Activated effector memory CD4-positive, alpha-beta T cell treated with Interleukin-2 at 50 U/mL for 16 hours (primary cell): ENCODE results near the gene WNT8B.
A peak's percentile ranks its signal among the peaks of the same experiment; 100 is the strongest.

Experiments
- DNase-seq: peaks from one replicate; pipeline ENCODE4 v3.0.0-alpha.2; 2020

WNT8B gene

DNA sequence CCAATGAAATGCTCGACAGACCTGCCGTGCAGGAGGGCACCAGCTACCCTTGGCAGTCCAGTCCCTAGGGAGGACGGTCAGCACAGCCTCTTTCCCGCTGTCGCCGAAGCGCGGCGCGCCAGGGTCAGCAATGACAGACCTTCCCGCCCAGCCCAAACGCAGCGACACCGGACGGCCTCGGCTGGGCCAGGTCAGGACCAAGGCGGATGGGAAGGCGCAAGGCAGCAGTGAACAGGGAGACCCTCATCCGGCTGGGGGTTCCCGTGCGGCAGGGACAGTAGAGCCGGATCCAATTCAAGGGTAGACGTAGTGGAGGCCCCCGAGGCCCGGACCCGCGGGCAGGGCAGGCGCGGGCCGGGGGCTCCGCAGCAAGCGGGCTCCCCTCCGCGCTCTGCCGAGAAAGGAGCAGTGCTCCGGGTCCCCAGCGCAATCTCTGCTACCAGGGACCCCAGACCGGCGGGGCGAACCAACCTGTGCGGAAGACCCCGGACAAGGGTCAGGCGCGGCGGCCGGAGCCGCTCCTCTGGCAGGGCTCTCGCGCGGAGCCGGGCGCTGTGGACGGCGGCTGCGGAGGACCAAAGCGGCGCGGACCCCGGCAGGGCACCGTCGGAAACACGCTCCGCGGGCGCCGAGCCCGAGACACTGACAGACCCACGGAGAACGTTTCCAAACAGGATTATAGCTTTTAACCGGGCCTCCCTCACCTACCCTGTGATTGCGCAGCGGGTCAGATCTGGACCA, 56.7 kb downstream of the WNT8B start, which contains the start of gene SEC31B:
SEC31B (minus strand) TSS at position 551 of the 741 bp plus-strand sequence. CDS start 2,909 bp downstream, outside the sequence.
- DNase-seq = no peak

DNA sequence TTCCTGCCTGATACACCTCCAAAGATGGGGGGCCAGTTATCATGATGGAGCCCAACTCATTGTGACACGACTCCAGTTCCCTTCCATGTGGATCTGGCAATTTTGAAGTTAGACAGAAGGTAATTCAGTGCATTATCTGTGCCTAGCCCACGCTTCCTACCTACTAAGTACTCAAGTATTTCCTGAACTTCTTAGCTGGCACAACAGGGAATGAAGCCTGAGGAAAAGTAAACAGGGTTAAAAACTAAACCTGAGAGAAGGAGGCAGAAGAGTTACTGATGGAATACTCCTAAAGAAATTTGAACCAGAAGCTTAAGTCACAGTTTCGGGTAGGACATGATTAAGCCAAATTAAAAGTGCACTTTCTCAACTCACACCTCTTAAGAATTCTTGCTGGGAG, 58.0 kb downstream of the WNT8B start:
- no peak for DNase-seq

GRCh38 chr10:100522107-100522801, 59.4 kb downstream of the WNT8B start:
- no peak for DNase-seq

GRCh38 chr10:100522945-100523344, 60.1 kb downstream of the WNT8B start:
- DNase-seq = no peak

GRCh38 chr10:100524206-100524605, 61.4 kb downstream of the WNT8B start:
- no peak for DNase-seq

- no peak for DNase-seq
Observed at GRCh38 chr10:100524638-100525037, 61.8 kb downstream of the WNT8B start.

GRCh38 chr10:100528123-100528886, 65.5 kb downstream of the WNT8B start:
- no peak for DNase-seq

- DNase-seq = no peak
Observed at GRCh38 chr10:100528921-100529474, 66.2 kb downstream of the WNT8B start.

DNA sequence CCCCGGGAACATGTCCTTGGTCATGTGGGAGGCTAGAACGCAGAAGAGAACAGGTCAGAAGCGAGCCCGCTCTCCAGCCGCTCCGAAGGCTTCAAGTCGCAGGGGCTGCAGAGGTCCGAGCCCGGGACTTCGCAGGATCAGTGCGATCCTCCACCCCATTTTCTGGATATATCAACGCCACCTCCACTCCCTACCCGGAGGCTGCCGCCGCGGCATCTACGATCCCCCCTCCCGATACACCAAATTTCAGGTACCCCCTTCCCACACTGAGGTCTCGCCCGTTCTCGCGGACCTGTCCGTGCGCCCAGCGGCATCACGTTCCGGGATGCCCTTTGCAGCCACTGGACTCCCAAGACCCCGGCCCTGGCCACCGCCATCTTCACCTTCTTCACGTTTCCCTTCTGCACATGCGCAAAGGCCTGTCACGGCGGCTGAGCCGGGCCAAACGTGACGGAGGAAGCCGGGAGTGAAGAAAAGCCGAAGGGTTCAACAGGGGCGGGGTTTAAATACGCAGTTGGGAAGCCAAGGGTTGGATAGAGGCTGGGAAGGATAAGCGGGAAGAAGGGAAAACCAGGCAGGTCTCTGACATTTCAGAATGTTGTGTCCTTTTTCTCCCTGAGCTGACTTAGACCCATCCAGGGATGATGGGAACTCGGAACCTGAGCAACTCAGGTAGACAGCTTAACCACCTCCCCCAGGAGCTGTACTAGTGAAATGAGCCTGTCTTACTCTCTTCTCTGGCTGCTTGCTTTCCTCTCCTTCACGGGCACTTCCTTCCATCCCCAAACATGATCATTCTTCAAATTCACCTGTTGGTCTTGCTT, 66.9 kb downstream of the WNT8B start, which contains the start of gene NDUFB8:
NDUFB8 (minus strand) TSS at position 397 of the 824 bp plus-strand sequence; CDS start at position 377, 20 bp downstream.
- DNase-seq = peak; percentile 78

DNA sequence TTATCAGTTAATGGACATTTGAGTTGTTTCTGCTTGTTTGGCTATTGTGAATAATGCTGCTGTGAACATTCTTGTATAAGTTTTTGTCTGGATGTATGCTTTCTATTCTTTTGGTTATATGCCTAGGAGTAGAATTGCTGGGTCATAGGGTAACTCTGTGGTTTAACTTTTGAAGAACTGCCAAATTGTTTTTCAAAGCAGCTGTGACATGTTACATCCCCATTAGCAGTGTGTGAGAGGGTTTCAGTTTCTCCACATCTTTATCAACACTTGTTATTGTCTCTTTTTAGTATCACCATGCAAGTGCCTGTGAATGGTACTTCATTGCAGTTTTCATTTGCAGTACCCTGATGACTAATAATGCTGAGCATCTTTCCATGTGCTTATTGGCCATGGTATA, 69.0 kb downstream of the WNT8B start:
- DNase-seq = no peak
